CD4-positive, alpha-beta T cell (primary cell): ENCODE data around the gene MUC20. TPM values are rescaled to one million over a fixed set of nuclear protein-coding genes. Genes with fewer than 3 reads are reported as not detected.
"Not testable (repeated sequence)": the region's sequence is repeated elsewhere in the genome, so short reads cannot be mapped to it uniquely, and the experiment has no call there.

Experiments used
- ATAC-seq: fragments of 200-7000 bp; cut with Tn5 transposase; one replicate; pipeline ENCODE4 v1.10.0; 2022; ENCODE audit warnings: mild to moderate bottlenecking; ENCODE audit not compliant: poor library complexity
- CTCF ChIA-PET: fragments of 350-600 bp; sonication (Branson Sonifier 250); formaldehyde crosslinking; loops from one replicate; lab custom pipeline; 2021; ENCODE audit warnings: antibody characterized with exemption, inconsistent platforms; lab: Charles Lee
- POLR2A ChIA-PET: fragments of 350-600 bp; sonication (Branson Sonifier 250); formaldehyde crosslinking; loops from one replicate; lab custom pipeline; 2021; ENCODE audit warnings: antibody characterized with exemption, inconsistent platforms; lab: Charles Lee
- DNase-seq, 14 experiments: peaks; one replicate each; pipeline ENCODE4 v3.0.0-alpha.2; 2013 to 2020; ENCODE audit warnings: mixed read lengths in 2 of 14
- H3K27ac ChIP-seq, 2 donors: one replicate each; pipeline versions ENCODE4 v1.5.1 to v1.7.0; 2013; ENCODE audit warnings: low read length in 2 of 2, low read depth in 1 of 2, mild to moderate bottlenecking in 1 of 2
- H3K27me3 ChIP-seq, 2 experiments: 1 replicate in 1 of 2; 2 replicates in 1 of 2; pipeline versions ENCODE4 v1.6.1 to v1.7.0; 2013; ENCODE audit warnings: low read length in 2 of 2, control low read depth in 1 of 2, mild to moderate bottlenecking in 1 of 2, moderate library complexity in 1 of 2; ENCODE audit not compliant: insufficient read depth in 2 of 2, control insufficient read depth in 1 of 2
- H3K36me3 ChIP-seq: one replicate; pipeline ENCODE4 v1.6.1; 2013; ENCODE audit warnings: low read length, control low read depth; ENCODE audit not compliant: insufficient read depth
- H3K4me1 ChIP-seq: one replicate; pipeline ENCODE4 v1.6.1; 2013; ENCODE audit warnings: low read length, control low read depth; ENCODE audit not compliant: insufficient read depth
- H3K4me3 ChIP-seq: one replicate; pipeline ENCODE4 v1.5.1; 2013; ENCODE audit warnings: mild to moderate bottlenecking, low read length, moderate library complexity
- H3K9me3 ChIP-seq, 2 experiments: 1 replicate in 1 of 2; 2 replicates in 1 of 2; pipeline versions ENCODE4 v1.6.1 to v1.7.0; 2013; ENCODE audit warnings: low read length in 2 of 2, mild to moderate bottlenecking in 2 of 2, control low read depth in 1 of 2, moderate library complexity in 1 of 2; ENCODE audit not compliant: control insufficient read depth in 1 of 2, insufficient read depth in 1 of 2
- H3K27ac Mint-ChIP-seq: one replicate; pipeline ENCODE4 v1.8.0; 2020; ENCODE audit warnings: mixed read lengths
- H3K27me3 Mint-ChIP-seq: one replicate; pipeline ENCODE4 v1.8.0; 2021; ENCODE audit warnings: mixed read lengths
- H3K36me3 Mint-ChIP-seq: one replicate; pipeline ENCODE4 v1.8.0; 2021; ENCODE audit warnings: low read depth, mixed read lengths
- H3K4me1 Mint-ChIP-seq: one replicate; pipeline ENCODE4 v1.8.0; 2021; ENCODE audit warnings: low read depth, mixed read lengths
- H3K4me3 Mint-ChIP-seq: one replicate; pipeline ENCODE4 v1.8.0; 2020; ENCODE audit warnings: mild to moderate bottlenecking, mixed read lengths
- H3K9me3 Mint-ChIP-seq: one replicate; pipeline ENCODE4 v1.8.0; 2020; ENCODE audit warnings: mixed read lengths
- CTCF ChIP-seq: fragments of 200-600 bp; IDR thresholded peaks from one replicate; pipeline ENCODE4 v1.8.0; 2022; ENCODE audit warnings: antibody characterized with exemption, mild to moderate bottlenecking
- intact Hi-C, 2 experiments: fragments of 100-400 bp; cut with DNase I in 1 of 2; cut with micrococcal nuclease in 1 of 2; formaldehyde crosslinking; loops; one replicate each; pipeline versions ENCODE4 v1.15.1 to v1.9.0; 2023 to 2025; cut with DNase I, micrococcal nuclease
- total RNA-seq, 174 experiments: library from RNA in 2 of 174; stranded (reverse) in 2 of 174; gene quantifications; one replicate each; pipeline ENCODE4 v1.2.3 and lab custom pipeline; 2021 to 2026

The MUC20 gene
- total RNA-seq, 2 experiments from 2014 or later: 3.9 to 4.1 TPM

GRCh38 chr3:195692781-195693427, 27.9 kb upstream of the MUC20 start:
- no peaks in the 10 kb centered on the region for H3K9me3 Mint-ChIP-seq
- no peaks in the 10 kb centered on the region for H3K27me3 Mint-ChIP-seq
- Histone ChIP-seq H3K4me1 (no peaks in the 10 kb centered on the region), H3K9me3 (no peaks in the 10 kb centered on the region), H3K27ac (no peak overlapping the region), H3K36me3 (peaks cover 48% of the 10 kb centered on the region), H3K4me3 (no peak overlapping the region), H3K27me3 (no peaks in the 10 kb centered on the region)
- peaks cover 56% of the 10 kb centered on the region for H3K36me3 Mint-ChIP-seq
- intact Hi-C loops: no loop called here
- TF ChIP-seq CTCF: no peak
- H3K4me1 Mint-ChIP-seq: no peaks in the 10 kb centered on the region
- DNase-seq: no peak
- H3K4me3 Mint-ChIP-seq: no peak overlapping the region
- no peak overlapping the region for H3K27ac Mint-ChIP-seq
- CTCF ChIA-PET: no interaction called here
- no peak for ATAC-seq
- POLR2A ChIA-PET: no interaction called here

GRCh38 chr3:195693428-195694216, 27.2 kb upstream of the MUC20 start:
- intact Hi-C loops: no loop called here
- no peak for DNase-seq
- POLR2A ChIA-PET: no interaction called here
- Histone ChIP-seq H3K4me1 (no peaks in the 10 kb centered on the region), H3K4me3 (no peak overlapping the region), H3K36me3 (peaks cover 53% of the 10 kb centered on the region), H3K27me3 (no peaks in the 10 kb centered on the region), H3K9me3 (no peaks in the 10 kb centered on the region), H3K27ac (no peak overlapping the region)
- Mint-ChIP-seq H3K4me1 (no peaks in the 10 kb centered on the region), H3K4me3 (no peak overlapping the region), H3K36me3 (peaks cover 62% of the 10 kb centered on the region), H3K27ac (no peak overlapping the region), H3K9me3 (no peaks in the 10 kb centered on the region), H3K27me3 (no peaks in the 10 kb centered on the region)
- no peak for ATAC-seq
- TF ChIP-seq CTCF: no peak
- CTCF ChIA-PET: no interaction called here

GRCh38 chr3:195694217-195695076, 26.3 kb upstream of the MUC20 start:
- H3K4me1 Mint-ChIP-seq, H3K27ac Mint-ChIP-seq, H3K9me3 ChIP-seq, H3K27ac ChIP-seq, H3K4me3 ChIP-seq, intact Hi-C loops, H3K9me3 Mint-ChIP-seq, POLR2A ChIA-PET, H3K27me3 Mint-ChIP-seq, CTCF ChIA-PET, H3K27me3 ChIP-seq, DNase-seq, H3K4me1 ChIP-seq, ATAC-seq, H3K4me3 Mint-ChIP-seq: not testable (repeated sequence)
- peaks cover 55% of the 10 kb centered on the region for H3K36me3 Mint-ChIP-seq
- peaks cover 50% of the 10 kb centered on the region for H3K36me3 ChIP-seq
